ENCODE measurements around the gene MPPED2.

MPPED2 gene

GRCh38 chr11:30453705-30454104, 132.4 kb downstream of the MPPED2 start:
- no peak for DNase-seq (ENCODE audit: low read depth)

- DNase-seq (ENCODE audit: low read depth): no peak
These were observed 133.3 kb downstream of the MPPED2 start for GRCh38 chr11:30452842-30453241.

- no peak for DNase-seq (ENCODE audit: low read depth)
These were observed 134.0 kb downstream of the MPPED2 start for GRCh38 chr11:30452114-30452513.

DNA sequence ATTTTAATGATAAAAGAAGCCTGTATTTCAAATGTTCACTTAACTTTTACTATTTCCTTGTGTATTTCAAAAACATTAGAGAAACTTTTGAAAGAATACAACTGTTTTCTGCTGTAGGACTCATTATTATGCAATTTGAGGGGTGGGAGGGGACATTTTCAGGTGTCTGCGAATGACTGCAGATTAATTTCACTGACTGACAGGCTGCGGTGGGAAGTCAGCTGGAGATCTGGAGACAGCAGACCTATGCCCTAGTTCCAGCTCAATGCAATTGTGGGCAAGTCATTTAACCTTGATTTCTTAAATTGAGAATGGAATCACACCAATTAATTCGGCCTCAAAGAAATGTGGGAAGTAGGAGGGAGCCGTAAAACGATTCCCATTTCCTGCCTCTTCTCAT, 134.5 kb downstream of the MPPED2 start:
- no peak for DNase-seq (ENCODE audit: low read depth)

DNA sequence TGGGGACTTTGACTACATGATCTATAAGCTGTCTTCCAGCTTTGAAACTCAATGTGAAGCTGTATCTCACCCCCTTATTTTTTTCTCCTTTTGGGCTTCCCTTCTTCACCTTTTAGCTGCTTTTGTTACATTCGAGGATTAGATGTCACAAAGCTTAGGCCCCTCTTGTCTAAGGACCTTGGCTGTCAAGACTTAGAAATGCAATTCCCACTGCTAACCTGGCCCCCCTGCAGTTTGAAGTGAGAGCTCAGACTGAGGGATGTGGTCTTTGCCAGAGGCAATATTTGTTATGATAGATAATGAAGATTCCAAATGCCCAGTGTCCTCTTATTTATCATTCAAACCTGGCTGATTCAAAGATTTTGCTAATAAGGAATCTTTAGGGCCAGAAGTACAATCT, 135.0 kb downstream of the MPPED2 start:
- DNase-seq (ENCODE audit: low read depth): no peak

DNA sequence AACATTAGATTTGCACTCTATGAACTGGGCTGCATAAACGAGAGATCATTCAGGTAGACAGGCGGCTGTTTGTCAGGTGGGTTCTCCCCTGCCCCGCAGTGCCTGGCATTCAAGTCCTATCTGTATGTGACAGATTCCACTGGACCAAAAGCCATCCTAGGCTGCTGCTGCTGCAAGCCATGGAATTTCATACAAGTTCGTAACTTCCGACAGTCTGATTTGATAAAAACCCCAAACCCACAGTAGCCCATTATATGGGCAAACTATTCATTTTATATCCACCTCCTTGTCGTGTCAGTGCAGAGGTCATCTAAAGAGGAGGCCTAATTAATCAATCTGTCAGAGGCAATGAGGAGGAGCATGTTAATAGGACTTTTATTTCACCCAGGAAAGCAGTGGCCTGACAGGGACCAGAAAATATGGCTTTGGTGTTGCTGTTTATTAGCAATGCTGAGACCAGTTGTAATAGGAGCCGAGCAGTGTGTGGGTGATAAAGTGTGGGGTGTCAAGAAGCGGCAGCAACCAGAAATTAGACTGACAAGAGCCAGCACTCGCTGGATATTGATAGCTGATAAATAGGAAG, 139.0 kb downstream of the MPPED2 start:
- no peak for DNase-seq (ENCODE audit: low read depth)

DNA sequence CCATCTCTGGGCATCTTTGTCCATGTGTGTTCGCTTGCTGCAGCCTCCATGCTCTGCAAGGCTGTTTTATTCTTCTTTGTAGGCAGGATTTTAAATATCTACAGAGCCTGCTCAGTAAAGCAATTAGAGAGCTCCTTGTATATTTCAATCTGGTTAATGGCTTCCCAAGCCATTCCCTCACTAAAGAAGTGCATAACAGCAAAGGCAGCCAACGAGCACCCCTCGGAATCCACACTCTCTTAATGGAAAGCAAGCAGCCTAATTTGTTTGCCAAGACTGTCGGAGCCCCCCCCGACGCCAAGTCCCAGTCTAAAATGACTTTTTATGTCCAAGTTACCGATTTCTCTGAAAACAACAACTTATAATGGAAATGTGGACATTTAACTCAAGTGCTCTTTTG, 139.6 kb downstream of the MPPED2 start:
- DNase-seq (ENCODE audit: low read depth): no peak

DNA sequence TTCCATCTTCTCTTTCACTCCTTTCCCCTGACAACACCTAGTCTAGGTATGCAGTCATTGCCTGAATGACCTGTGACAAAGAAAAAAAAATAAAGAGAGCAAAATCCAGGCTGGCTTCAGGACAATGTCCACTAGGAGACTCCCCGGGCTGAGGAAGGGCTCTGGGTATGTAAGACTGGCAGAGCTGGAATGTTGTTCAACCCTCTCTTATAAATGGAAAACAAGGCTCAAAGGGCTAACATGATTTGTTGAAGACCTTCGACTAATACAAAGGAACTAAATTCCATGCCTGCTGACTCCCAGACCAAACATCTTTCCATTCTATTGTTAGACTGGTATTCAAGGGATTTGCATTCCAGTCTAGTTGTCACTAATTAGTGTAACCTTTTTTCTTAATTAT, 141.1 kb downstream of the MPPED2 start:
- no peak for DNase-seq (ENCODE audit: low read depth)

DNA sequence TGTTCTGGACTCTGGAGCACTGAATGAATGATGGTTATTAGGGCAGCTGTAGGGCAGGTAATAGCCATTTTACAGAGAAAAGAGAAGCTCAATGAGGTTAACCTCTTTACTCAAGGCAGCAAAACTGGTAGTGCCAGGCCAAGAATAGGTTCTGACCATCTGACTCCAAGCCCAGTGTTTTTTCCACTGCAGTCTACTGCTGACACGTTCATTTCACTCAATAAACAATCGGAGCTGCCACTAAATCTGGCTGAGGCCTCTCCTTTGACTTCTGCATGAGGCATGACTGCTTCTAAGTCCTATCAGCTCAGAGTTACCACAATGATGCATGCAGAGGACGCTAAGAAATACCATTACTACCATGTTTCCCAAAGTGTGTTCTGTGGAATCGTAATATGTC, 145.6 kb downstream of the MPPED2 start:
- DNase-seq (ENCODE audit: low read depth): no peak

DNA sequence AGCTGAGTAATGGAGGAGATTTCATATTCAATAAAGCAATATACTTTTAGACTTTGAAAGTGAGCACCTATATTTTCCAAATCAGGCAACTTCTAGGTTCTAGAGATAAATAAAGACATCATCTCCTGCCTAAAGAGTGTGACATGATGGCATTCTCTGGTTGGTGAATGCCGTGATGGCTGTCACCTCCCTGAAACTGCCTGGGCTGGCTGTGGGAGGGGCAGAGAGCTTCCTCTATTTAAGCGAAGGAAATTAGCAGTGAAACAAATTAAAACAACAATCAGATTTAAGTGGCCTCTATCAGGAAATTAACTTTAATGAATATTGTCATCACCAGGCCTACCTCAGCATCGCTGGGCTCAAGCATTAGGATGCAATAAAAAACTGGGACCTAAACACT, 149.4 kb downstream of the MPPED2 start:
- DNase-seq (ENCODE audit: low read depth): no peak

- no peak for DNase-seq (ENCODE audit: low read depth)
These were observed 150.7 kb downstream of the MPPED2 start for GRCh38 chr11:30435488-30435887.

- no peak for DNase-seq (ENCODE audit: low read depth)
These were observed 151.3 kb downstream of the MPPED2 start for GRCh38 chr11:30434901-30435300.

DNA sequence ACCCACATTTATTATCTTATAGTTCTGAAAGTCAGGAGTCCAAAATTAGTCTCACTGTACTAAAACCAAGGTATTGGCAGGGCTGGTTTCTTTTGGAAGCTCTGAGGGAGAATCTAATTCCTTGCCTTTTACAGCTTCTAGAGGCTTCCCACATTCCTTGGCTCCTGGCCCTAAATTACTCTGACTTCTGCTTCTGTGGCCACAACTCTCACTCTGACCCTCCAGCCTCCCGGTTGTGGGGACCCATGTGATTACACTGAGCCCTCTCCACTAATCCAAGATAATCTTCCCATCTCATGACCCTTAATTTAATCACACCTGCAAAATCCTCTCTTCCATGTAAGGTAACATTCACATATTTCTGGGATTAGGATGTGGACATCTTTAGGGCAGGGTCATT, 152.3 kb downstream of the MPPED2 start:
- DNase-seq (ENCODE audit: low read depth): no peak

DNA sequence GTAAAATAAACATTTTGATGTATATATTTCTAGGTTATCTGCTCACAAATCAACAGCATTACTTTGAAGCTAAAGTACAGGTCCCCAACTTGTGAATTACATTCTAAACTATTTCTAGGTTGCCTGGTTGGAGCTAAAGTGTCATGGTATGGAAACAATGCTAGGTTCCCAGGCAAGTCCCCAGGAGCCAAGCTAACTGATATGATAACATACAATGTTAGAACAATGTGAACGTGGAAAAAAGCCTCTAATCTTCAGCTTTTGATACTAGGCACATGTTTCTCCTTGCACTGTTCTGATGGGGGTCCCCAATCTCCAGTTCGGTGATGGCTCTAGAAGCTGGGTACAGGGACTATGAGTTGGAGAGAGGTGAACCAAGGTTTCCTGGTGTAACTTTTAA, 153.4 kb downstream of the MPPED2 start:
- no peak for DNase-seq (ENCODE audit: low read depth)

DNA sequence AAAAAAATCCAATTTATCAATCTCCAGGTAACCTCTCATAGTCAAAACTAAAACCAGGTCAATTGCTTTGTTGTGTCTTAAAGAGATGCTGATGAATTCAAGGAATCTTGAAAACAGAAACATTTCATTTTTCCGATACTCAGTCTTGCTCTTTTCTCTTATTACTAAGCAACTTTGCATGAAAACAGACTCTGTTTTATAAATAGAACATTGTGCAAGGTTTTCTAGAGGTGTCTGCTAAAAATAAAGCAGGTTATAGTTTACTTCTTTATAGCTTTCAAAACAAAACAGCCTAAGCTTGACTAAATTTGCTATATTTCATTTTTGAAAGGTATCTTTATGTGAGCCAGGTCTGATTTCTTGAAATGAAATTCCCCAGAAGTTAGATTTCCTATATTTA, 154.0 kb downstream of the MPPED2 start:
- no peak for DNase-seq (ENCODE audit: low read depth)

DNA sequence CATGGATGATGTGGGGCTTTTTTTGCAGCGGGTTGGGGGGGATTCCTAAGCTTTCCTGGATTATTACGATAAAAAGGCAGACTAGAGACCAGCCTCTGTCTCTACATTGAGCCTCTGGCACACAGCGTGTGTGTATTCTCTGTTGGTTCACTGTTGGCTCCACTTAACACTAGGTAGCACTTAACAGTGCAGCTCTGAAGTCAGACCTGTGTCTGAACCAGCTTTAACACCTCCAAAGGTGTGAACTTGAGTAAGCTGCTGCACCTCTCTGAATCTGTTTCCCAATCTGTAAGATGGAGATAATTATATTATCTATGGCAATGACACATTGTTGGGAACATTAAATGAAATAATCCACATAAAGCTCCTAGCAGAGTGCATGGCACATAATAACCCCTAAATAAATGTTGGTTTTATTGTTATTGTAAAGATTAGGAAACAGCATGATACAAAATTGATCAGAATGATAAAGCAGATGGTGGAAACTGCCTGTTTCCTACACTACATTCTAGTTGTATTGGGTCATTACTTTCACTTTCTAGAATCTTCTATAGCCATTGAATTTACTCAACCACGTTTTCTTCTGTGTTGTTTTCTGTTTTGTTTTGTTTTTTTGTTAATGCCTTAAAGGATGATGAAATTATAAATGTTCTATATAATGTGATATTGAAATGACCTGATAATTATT, 154.9 kb downstream of the MPPED2 start:
- no peak for DNase-seq (ENCODE audit: low read depth)

DNA sequence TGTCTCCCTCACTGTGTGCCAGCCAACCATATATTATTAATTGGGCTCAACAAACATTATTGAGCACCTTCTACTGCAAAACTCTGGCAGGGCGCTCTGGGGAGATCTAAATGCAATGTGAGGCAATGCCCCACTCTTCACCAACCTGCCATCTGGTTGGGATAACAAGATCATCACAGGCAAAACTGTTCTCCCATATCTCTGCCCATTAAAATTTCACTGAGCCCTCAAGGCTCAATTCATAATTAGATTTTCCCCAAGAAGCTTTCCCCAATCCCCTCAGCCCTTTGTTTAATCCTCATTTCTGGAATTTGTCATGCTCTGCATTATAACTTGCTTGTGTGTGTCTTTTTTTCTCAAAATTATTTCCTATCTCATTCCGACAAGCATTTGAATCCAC, 156.6 kb downstream of the MPPED2 start:
- no peak for DNase-seq (ENCODE audit: low read depth)

DNA sequence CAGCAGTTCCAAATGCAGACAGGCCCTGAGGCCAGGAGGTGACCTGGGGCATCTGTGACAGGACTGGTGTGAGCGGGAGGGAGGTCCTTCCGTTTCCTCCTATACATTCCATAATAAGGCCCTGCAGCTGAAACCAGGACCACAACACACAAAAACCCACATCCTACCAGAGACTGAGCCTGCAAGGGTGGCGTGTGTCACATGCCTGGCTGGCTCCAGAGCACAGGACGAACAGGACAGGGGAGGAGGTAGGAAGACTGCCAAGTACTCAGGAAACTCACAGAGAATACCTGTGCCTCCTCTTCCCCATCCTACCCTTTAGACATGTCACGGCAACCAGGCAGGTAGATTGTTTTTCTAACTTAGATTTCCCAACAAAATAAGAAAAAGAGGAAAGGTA, 159.4 kb downstream of the MPPED2 start:
- DNase-seq (ENCODE audit: low read depth): no peak

GRCh38 chr11:30424844-30425243, 161.3 kb downstream of the MPPED2 start:
- no peak for DNase-seq (ENCODE audit: low read depth)

- DNase-seq (ENCODE audit: low read depth): no peak
These were observed 161.8 kb downstream of the MPPED2 start for GRCh38 chr11:30424321-30424720.

DNA sequence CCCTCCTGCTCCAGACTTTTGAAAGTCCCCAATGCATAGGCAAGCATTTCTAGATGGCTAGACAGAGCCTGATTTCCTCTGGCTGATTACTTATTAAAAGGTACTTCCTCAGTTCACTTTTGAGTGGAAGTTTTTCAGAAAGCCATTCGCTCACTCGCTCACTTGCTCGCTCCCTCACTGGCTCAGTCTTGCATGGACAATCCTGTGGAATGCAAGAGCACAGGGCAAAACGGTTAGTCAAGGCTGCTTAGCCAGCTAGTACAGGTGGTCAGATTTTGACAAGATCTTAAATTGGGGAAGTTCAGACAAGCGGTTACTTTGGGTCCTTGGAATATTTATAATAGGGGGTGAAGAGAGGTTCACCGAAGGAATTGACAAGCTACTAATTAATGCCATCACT, 162.3 kb downstream of the MPPED2 start:
- DNase-seq (ENCODE audit: low read depth): no peak

- DNase-seq (ENCODE audit: low read depth): no peak
These were observed 162.9 kb downstream of the MPPED2 start for GRCh38 chr11:30423279-30423648.

DNA sequence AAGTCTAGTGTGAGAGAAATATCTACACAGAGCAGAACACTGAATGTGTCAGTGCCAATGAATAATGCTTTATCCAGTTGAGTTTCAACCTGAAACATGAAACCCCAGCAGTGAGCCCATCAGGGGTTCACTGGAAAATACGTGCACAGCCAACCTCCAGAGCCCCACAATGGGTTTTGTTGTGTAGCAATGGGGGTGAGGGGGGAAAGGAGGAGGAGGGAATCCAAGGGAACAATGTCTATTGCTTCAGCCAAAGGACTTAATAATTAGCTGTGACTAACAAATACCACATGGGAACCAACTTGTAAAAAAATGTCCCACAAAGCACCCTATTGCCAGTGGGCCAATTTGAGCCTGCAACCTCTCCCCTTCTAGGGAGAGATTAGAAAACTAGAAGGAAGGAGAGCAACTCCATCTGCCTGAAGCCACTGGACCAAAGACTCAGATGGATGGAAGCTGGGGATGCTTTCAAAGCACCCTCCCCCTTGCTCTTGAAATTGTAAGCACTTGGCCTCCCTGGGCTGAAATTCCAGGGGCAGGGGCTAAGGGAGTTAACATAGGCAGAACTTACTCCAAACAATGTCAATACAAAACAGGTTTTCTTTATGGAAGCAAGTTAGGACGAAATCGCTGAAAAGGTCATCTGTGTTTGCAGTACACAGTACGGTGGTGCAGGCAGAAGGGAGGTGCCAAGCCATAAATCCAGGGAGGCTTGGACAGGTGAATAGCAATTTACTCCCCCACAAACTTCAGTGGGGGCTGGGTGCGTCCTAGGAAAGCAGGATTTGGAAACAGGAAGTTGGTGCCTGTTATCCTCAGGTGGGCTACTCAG, 163.5 kb downstream of the MPPED2 start:
- DNase-seq (ENCODE audit: low read depth): no peak
